H1 (cell line): Measurements from ENCODE around the gene LPP.

Experiments used
- CBX5 ChIP-seq: fragments of 300-800, 300-1000 bp; sonication (generic); IDR thresholded peaks from 2 replicates; pipeline ENCODE4 v1.7.1; 2016; ENCODE audit warnings: antibody characterized with exemption, low read length, low read depth
- CTCF ChIP-seq, 3 experiments: IDR thresholded peaks; 1 replicate in 2 of 3; 2 replicates in 1 of 3; pipeline versions ENCODE4 v1.5.1 to v1.6.1; 2011; ENCODE audit warnings: low read length in 3 of 3, mild to moderate bottlenecking in 3 of 3, inconsistent platforms in 2 of 3, low read depth in 1 of 3, moderate library complexity in 1 of 3; ENCODE audit not compliant: insufficient read depth in 1 of 3; ENCODE audit errors: control extremely low read depth in 1 of 3
- FOSL1 ChIP-seq: IDR thresholded peaks from 2 replicates; pipeline ENCODE4 v1.6.1; 2011; ENCODE audit warnings: mild to moderate bottlenecking, low read depth, low read length, moderate library complexity; ENCODE audit not compliant: insufficient read depth
- MAX ChIP-seq: IDR thresholded peaks from 2 replicates; pipeline ENCODE4 v1.6.1; 2012; ENCODE audit warnings: inconsistent platforms
- YY1 ChIP-seq: IDR thresholded peaks from 2 replicates; pipeline ENCODE4 v1.6.1; 2011; ENCODE audit warnings: low read depth, mild to moderate bottlenecking, low read length
- TF ChIP-seq, protein P1 (sequence below): IDR thresholded peaks from 2 replicates; pipeline ENCODE4 v1.6.1; 2011; ENCODE audit warnings: low read depth, mild to moderate bottlenecking, low read length; ENCODE audit not compliant: insufficient read depth

DNA sequence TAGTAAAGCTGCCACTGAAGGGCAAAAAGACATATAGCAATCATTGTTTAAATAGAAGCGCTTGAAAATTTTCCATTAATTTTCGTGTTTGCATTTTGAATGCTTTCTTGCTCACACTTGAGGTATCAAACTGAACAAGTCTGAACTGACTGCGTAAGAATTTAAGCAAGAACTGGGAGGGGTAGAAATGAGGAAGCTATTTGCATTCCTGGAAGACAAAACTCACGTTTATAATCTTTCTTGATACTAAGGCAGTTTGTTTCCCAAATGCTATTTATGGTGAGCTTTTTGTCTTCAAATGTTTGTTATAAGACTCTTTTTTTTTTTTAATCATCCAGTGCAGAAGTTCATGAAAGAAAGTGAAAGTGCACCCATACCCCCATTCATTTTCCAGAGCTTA, 518.0 kb downstream of the LPP start:
- TF ChIP-seq, protein P1, sequence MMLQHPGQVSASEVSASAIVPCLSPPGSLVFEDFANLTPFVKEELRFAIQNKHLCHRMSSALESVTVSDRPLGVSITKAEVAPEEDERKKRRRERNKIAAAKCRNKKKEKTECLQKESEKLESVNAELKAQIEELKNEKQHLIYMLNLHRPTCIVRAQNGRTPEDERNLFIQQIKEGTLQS: no peak
- TF ChIP-seq FOSL1: no peak
- TF ChIP-seq CTCF (IDR thresholded peaks at IDR 0.05; ENCODE audit: control extremely low read depth in 1 of 3, insufficient read depth in 1 of 3, low read depth in 1 of 3, low read length in 3 of 3): no peak
- no peak for TF ChIP-seq MAX
- no peak for TF ChIP-seq CBX5
- no peak for TF ChIP-seq YY1
